ENCODE data around the gene UTS2B.

Gene UTS2B

DNA sequence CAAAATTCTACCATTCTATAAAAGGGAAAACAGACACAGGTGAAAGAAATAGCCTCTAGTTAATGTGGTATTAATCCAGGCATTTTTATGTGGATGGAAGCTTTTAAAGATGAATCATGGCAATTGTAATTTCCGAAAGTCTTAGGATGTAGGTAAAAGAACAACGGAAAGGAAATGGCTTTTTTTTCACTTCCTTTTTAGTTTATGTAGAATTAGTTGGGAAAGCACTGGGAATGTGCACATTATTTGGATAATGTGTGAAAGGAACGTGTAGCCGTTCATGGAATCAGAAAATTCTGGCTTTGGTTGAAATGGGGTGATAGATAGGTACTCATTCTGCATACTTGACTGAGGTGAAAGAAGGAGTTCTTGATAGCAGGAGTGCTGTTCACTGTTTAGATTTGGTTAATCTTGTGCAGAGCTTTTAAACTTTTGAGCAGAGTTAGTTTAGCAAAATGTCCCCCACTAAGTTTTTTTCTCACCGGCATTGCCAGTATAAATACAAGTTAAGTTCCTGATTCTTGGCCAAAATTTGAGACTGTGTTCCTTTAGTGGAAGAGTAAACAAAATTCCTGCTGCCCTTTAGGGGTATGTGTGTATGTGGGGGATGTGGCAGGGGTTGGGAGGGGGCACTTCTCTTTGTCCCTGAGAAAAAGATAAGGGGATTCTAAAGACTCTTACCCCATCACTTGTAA is 20.2 kb upstream of the UTS2B start:
- no peak for DNase-seq

- no peak for DNase-seq
Measured at GRCh38 chr3:191348098-191348497, 17.8 kb upstream of the UTS2B start.

DNA sequence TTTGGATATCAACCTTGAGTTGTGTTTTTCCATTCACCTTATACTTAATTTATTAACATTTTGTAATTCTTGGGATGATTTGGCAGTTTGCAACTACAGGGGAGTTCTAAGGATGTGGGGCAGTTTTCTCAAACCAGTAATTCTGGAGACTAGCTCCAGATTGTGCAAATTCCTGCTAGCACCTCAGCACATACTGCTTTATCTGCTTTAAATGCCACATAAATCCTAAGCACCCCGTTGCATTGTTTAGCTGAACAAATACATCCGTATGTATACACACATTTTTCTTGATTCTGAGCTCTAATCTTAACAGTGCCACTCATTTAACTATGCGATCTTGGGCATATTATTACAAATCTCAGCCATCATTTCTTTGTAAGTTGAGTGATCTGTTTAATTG is 16.9 kb upstream of the UTS2B start:
- DNase-seq: no peak

- no peak for DNase-seq
Measured at GRCh38 chr3:191345334-191345733, 15.0 kb upstream of the UTS2B start.

DNA sequence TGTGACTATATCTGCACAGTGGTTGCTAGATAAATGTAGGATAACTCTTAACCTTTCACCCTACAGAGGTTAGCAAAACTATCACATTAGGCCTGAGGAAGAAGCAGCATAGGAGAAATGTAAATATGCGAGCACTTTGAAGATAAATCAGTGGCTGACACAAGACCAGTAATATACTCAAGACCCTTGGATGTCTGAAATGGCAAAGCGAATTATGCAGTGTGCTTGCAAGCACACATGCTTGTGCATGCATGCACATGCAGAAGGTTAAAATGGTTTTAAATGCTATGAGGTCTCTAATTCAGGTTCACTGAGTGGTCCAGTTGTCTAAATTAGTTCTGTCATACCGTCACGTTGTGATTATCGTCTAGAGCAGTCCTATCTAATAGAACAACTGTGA is 13.6 kb upstream of the UTS2B start:
- DNase-seq: no peak

- DNase-seq: no peak
Measured at GRCh38 chr3:191343115-191343514, 12.8 kb upstream of the UTS2B start.

DNA sequence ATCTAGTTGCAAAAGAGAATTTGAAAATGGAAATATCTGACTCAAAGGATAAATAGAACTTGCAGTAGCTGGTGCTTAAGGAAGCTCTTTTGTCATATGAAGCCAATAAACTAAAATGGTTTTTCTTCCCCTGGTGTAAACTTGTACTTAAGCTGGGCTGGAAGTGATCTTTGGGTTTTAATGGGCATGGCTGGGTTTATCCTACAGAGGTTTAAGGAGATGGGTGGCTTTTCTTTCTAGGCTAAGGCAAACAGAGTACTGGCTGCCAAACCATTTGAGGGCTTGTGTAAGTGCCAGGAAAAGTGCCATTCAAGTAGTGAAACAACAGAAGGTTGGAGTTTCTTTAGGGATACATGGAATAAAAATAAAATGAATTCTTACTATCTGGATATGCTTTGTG is 12.1 kb upstream of the UTS2B start:
- DNase-seq: no peak

DNA sequence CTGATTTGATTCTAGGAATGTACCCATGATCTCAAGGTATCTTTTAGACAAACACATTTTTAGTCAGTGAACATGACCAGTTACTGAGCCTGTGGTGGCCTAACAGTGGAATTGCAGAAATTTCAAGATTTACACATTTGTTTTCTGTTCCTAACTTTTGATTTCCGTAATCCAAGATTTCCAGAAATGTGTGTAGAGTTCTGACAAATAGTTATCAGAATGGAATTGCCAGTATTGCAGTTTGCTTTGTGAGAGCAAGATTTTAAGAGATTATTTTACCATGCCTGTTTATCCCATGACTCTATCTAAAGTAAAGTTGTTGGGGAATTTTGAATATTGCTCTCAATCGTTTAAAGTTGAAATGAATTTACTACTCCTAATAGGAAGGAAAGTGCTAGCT is 11.7 kb upstream of the UTS2B start:
- DNase-seq: no peak

- no peak for DNase-seq
Measured at GRCh38 chr3:191340966-191341365, 10.6 kb upstream of the UTS2B start.

GRCh38 chr3:191340351-191340750 is 10.0 kb upstream of the UTS2B start:
- no peak for DNase-seq

- no peak for DNase-seq
Measured at GRCh38 chr3:191339316-191339917, 9.1 kb upstream of the UTS2B start.

DNA sequence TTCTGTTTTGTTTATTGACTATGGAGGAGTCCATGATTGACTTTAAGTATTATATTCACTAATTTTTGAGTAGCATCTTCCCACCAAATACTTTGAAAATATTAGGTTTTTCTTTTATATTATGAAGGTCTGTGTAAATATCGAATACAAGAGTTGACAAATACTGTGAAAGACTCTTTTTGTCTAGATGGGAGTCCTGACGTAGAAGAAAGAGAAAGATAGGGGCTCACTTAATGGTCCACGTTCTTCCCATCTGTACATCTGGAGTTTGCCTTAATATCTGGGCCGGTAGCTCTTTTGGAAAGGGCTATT is 7.8 kb upstream of the UTS2B start:
- no peak for DNase-seq

DNA sequence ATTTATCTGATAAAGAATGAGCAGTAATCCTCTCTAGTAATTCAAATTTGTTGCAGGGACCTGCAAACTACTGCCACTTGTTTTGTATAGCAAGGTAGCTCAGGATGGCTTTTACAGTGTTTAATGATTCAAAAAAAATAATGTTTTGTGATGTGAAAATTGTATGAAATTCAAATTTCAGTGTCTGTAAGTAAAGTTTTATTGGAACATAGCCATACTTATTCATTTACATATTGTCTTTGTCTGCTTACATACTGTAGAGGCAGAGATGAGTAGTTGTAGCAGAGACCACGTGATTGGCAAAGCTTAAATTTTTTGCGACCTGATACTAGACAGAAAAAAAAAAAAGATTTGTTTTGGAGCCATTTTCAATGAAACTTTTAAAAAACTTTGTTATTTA is 6.5 kb upstream of the UTS2B start:
- DNase-seq: no peak

DNA sequence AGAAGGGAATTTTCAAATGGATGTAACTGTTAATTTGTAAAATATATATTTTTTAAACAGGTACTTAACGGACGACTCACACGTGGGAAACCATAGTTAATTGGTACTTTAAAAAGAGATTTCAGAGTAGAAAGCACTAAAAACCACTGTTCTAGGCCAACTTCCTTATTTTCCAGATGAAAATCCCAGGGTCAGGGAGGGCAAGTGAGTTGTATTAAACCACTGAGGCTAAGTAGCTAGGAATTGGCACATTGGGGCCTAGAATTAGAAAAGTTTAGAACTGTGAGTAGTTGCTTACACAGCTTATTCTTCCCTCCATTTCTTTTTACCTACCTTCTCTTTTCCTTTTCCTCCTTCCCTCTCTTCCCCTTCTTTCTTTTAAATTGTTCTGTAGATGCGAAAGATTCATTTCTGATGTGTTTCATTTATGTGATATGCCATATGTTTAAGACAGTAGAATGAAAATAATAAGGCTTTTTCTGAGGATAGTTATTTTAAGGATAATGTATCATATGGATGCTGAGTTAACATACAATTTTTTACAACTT is 4.1 kb upstream of the UTS2B start:
- no peak for DNase-seq

- no peak for DNase-seq
Measured at GRCh38 chr3:191333298-191333880, 3.1 kb upstream of the UTS2B start.

DNA sequence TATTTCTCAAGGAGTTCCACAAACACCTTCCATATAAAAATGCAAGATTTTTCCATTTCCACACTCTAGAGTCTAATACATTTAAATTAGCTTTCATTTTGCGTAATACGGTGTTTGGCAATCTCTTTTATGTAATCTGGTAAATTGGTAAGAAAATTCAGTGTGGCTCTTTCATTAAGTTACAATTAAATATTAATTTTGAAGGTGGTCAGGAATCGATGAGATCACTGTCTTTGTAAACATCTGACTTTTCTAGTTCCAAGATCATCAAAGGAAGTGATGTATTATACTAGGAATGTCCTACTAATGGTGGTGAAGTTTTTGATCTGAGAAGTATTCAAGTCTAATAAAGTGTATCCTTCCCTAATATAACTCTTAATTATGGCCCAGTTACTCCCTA is 1.1 kb upstream of the UTS2B start:
- DNase-seq: no peak

GRCh38 chr3:191330530-191331048 is 263 bp upstream of the UTS2B start:
- DNase-seq: no peak

DNA sequence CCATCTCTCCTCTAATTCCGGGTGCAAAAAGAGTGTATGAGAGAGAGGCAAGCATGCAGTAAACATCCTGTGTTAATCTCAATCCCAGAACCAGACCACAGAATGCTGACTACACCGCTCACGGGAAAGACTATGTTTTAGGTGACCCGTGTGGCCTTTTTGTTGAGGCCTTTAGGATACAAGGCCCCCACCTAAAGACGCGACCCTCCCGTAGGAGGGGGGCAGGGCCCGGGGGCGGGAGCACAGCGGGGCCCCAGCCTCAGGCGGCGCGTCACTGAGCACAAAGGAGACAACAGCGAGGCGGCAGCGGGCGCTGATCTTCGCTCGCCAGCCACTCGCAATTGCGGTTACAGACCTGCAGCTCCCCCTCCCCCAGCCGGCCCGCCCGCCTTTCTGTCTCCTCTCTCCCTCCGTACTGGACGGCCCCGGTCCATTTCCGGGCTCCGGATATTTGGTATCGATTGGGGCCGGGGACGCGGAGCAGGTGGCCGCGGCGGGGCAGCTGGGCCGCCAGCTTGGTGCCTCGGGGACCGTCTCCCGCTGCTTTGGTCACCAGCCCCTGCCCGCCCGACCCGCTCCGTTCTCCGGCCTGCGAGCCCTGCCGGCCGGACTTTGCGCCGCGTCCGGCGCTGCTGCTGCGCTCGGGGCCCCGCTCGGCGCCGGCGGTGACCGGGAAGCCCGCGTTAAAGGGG is 1.2 kb downstream of the UTS2B start, which contains the start of gene CCDC50:
CCDC50 (plus strand) TSS at position 433 of the 692 bp plus-strand sequence. CDS start 281 bp downstream, outside the sequence.
- DNase-seq: peak; percentile 92

- no peak for DNase-seq
Measured at GRCh38 chr3:191328383-191328961, 1.9 kb downstream of the UTS2B start.

GRCh38 chr3:191327526-191327925 is 2.8 kb downstream of the UTS2B start:
- DNase-seq: no peak

GRCh38 chr3:191324936-191325335 is 5.4 kb downstream of the UTS2B start:
- DNase-seq: no peak

DNA sequence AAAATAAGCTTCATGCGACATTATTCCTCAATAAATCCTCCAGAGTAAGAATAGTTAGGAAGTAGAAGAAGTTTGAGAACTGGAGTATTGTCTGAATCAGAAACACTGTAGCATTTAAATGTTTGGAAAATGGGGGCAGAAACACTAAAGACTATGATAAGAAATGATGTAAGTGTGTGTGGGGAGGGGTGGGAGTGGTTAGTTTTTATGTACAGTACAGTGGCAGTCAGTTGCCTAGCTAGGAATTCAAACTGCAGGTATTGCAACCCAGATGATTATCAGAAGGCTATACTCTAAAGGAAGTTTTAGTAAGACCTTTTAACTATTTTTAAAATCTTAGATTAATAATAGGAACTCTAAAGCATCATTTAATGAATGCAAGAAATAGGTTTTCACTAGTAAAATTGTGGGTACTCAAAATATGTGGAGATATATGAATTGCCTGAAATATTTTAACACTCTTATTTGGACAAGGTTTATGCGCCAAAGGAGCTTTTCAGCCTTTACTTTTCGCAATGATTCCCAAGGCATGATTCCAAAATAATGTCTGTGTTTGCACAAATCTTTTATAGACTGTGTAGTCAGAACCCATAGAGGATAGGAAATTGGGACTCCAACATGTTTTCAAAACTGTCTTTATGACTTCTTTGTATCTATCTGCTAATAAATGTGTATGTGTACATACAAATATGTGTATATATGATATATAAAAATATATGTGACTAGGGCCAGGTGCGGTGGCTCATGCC is 9.1 kb downstream of the UTS2B start:
- no peak for DNase-seq
